HG02970 (cell line): ENCODE data around the gene EFNA3.

Experiments
- ATAC-seq: cut with Tn5 transposase; IDR thresholded peaks from one replicate; pipeline ENCODE4 v1.9.1; 2021; ENCODE audit warnings: mild to moderate bottlenecking, moderate library complexity, moderate number of reproducible peaks; ENCODE audit not compliant: unreplicated experiment, low FRiP score

Gene EFNA3

DNA sequence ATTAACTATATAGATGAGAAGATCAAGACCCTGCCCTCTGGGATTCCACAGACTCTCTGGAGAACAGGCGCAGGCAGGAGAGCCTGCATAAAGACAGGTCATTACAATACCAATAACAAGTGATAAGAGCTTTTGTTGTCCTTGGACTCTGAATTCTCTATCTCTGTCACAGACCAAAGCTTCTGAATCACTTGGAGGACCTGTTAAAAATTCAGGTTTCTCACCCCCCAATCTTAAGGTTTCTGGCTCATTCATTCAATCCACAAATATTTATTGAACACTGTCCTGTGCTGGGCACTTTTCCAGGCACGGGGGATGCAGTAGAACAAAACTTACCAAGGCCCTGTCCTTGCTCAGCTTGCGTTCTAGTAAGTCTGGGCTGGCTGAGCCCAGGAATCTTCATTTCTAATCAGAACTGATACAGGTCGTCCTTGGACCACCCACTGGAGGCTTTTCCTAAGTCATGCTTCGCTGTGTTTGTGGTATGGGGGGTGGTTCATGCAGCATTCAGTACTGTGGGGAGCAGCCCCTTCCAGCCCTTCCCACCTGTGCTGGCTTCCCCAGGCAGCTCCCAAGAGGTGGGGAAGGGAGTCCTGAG, 13.7 kb upstream of the EFNA3 start:
- ATAC-seq: no peak

DNA sequence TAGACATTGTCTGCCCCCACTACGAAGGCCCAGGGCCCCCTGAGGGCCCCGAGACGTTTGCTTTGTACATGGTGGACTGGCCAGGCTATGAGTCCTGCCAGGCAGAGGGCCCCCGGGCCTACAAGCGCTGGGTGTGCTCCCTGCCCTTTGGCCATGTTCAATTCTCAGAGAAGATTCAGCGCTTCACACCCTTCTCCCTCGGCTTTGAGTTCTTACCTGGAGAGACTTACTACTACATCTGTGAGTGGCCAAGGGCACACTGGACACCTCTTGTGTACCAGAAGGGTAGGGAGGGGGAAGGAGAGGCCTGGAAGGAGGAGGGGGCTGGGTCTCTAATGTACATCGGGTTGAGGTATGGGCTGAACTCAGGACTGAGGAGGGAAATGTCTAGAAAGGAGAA, 11.9 kb upstream of the EFNA3 start:
- ATAC-seq: no peak

DNA sequence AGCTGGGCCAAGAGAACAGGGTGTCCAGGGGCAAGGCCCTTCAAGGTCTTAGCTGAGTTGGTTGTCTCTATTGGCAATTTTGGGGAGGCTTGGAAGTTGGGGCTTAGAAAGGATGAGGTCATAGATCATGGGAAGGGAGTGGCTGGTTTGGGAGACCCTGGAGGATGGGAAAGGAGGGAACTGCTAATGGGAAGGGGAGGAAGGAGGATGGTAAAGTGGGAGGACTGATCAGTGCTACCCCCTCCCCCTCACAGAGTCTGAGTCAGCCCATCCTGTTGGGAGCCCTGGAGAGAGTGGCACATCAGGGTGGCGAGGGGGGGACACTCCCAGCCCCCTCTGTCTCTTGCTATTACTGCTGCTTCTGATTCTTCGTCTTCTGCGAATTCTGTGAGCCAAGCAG, 10.0 kb upstream of the EFNA3 start:
- no peak for ATAC-seq

DNA sequence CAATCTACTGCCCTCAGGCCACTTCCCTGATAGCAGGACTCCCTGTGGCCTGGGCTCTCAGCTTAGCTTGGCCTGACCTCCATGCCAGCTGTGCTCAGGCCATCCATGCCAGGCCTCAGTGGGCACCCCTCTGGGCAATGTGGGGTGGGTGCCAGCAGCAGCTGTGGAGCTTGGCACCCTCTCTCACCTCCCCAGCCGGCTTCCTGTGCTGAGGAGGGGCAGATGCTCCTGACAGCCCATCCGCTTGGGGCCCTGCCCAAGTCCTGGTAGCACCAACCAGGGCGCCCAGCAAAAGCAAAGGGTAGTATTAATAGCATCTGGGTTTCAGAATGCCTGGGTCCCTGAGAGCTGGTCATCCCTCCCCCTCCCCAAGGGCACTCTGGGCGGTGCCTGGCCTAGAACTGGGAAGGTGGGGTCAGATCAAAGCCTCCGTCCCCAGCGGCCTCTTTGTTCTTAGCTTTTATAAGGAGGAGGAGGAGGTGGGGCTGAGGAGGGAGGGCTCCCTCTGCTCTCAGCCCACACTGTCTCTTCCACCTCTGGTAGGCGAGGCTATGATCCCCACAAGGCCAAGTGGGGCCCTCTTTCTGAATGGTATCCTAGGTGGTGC, 9.0 kb upstream of the EFNA3 start:
- ATAC-seq: no peak

DNA sequence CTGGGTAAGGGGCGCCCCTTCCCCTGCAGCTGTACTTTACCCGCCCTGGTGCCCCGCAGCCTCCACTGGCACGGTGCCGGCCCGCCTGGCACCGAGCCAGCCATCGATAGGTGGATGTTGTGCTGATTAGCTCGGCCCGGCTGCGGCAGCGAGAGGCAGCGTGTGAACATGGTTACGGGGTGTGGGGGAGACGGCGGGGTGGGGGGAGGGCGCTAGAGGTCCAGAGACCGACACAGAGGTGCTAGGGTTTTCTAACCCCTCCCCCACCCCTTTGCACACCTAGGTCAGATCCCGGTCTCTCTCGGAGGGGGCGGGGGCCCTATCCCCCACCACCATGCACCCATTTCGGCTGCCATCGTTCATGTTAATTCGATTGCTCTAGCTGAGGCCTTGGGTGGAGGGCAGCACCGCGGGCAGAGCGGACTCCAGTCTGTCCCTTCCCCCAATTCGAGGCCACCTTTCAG, 8.4 kb upstream of the EFNA3 start:
- no peak for ATAC-seq

DNA sequence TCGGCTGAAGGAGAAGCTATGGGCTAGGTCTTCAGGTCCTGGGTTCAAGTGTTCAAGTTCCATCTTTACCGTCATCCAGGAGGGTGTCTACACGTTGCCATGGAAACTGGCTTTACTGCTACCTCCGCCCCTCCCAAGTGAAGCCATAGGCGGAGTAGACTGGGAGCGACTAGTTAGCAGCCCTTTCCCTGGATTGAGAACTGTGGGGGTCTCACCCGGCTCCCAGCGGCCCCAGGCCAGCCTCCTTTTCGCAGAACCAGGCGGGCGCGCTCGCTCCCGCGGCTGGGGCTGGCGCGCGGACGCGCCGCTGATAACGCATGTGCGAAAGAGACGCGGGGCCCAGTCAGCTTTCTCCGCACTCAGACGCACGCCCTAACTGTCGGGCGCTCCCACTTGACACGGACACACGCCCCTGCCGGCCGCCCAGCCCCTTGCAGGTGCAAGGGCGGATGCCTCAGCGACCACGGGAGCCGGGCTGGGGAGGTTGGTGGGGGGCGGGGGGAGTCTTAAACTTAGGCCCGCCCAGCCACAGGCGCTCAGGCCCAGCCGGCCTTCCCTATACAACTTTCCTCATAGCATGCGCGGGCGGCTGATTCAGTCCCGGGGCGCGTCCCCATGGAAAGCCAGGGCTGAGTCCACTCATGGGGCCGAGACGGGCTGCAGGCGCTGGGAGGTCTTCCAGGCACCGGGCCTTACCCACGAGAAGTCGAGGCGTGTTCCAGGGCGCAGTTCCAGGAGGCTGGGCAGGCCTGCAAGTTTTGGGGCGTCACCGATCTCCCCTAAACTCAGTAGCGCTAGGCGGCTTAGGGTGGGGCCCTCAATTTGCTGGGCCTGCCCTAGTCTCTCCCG, 7.7 kb upstream of the EFNA3 start:
- ATAC-seq: peak; percentile 60

DNA sequence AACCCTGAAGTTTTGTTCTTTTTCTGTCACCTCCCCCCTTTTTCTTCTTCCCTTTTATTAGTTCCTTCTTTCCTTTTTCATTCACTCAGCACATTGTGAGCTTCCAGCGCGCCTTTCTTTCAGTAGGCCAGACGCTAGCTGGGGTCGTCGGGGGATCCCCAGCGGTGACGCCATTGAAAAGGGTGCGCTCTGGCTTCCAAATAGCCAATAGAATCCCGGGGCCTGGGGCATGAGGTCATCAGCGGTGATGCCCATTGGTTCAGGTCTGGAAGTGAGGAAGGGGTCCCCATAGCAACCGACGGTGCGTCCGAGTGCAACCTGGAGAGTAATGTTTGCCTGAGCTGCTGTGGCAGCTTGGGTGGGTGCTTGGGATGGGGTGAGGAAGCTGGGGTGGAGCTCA, 6.9 kb upstream of the EFNA3 start:
- ATAC-seq: no peak

DNA sequence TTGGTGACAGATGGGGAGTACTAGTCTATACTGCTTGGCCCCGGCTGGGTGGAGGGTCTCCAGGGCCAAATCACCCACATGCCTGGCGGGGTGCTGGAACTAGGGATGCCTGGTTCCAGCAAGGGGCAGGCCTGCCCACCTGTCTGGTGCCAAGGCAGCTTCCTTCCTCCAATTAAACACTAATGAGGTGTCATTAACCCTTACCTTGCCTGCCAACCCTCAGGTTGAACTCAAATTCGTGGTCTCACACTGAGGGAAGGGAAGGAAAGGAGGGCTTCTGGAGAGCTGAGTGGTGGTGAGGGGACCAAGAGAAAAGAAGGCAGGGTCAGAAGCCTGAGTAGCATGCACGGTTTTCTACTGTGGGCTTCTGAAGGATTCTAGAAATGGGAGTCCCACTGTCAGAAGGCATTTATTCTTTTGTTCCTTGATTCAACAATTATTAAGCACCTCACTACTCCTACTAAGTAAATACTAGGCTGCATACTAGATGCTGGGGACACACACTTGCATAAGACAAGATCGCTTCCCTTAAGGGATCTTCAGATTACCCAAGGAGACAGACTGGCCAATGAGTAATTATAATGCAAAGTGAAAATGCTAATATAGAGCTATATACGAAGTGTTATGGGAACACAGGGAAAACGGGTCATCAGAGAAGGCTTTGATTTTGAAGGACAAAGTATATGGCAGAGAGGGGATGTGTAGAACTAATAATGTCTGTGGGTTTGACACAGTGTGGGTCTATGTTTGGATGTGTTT, 5.9 kb upstream of the EFNA3 start:
- no peak for ATAC-seq

DNA sequence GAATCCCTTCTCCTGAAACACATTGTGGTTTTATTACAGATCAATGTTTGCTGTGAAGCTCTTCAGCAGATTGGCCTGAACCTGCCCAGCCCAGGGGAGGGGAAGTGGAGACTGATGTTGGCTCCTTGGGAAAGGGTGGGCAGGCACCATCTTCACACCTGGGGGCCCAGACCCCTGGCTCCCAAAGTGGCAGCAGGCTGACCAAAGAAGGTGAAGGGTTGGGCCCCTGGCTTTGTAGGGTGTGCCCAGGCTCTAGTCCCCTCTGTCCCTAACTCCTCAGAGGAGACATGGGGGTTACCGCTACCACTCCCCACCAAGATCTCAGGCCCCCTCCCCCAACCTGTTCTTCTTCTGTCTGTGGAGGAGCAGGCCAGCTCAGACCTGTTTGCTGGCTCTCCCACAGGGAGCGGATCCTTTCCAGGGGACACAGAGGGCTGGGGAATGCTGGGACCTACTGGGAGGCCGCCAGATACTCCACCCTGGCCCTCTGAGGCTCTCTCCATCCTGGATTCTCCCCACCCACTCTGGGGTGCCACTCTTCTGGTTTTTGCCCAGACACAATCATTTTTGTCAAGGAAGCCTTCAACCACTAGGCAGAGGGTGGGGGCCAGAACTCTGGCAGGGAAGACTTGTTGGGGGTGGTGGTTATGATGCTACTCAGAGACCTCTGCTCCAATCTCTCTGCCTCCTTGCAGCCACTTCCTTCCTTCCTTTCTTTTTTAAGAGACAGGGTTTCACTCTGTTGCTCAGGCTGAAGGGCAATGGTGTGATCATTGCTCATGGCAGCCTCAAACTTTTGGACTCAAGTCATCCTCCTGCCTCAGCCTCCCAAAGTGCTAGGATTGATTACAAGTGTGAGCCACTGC, 5.0 kb upstream of the EFNA3 start:
- no peak for ATAC-seq

DNA sequence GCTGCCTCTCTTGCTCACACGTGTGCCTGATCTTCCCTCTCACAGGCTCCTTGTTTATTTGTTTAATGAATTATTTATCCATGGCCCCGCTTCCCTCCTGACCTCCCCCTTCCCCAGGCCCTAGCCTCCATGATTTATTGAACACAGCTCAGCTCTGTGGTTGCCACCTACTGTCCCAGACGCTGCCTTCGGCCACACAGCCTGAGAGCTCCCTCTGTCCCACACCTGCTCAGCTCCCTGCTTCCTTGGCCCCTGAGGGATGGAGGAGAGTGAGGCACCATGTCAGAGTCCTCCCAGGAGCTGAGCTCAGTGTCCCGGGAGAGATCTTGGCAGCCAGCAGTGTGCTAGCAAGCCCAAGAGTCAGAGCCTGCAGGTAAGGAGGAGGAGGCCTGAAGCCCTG, 3.1 kb upstream of the EFNA3 start:
- ATAC-seq: no peak

DNA sequence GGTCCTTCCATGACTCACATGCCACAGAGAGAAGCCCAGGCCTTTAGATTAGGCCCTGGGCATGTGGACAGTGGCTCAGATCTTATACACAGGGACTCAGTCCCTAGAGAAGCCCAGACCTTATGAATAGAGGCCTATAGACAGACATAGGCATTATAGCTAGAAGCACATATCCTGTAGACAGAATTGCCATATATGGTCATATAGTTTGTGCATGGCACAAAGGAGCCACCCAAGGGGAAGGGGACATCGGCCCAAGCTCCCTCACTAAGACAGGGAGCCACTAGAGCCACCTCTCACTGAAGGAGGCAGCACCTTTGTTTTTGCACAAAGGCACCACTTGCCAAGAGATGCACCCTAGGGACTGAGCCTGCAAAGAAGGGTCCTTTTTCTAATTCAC, 2.3 kb upstream of the EFNA3 start:
- ATAC-seq: no peak

DNA sequence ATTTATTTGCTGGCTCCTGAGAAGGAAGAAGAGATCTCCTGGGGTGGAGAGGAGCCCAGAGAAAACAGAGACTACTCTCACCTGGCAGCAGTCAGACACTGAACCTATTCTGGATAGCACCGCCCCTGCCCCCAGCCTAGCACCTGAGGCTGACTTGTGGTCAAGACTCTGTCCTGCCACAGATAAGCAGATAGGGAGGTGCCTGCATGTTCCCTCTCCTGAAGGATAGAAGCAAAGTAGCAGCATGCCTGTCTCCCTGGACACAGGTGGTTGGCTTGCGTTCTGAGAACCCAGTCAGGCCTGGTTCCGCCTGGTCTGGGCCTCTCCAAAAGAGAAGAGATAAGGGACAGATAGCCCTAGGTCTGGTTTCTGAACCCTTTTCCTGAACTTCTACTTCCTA, 1.3 kb upstream of the EFNA3 start:
- no peak for ATAC-seq

DNA sequence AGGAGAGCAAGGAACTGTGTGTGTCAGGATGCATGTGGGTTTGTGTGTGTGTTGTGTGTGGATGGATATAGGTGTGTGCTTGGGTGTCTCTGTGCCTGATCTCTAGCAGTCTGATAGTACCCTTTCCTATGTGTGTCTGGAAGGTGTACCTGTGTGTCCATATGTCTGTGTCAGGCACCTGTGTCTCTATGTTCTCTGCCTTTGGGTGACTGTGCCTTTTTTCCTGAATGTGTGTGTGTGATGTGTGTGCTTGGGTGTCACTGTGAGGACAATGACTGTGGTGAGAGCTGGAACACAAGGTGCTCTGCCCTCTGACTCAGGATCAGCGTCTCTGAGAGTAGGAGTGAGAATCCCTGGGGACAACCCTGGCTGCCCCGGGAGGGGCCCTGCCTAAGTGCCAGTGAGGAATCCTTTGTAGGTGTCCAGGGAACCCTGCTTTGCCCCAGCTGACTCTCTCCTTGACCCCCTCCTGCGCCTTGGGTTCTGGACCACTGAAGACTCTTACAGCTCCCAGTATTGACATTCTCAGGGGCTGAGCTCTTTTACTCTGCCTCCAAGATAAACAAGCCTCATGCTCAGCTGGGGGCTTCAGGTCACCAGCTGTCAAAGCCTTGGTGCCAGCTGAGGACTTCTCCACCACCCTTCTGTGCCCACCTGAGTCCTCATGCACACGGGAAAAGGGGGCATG, 735 bp upstream of the EFNA3 start:
- no peak for ATAC-seq

DNA sequence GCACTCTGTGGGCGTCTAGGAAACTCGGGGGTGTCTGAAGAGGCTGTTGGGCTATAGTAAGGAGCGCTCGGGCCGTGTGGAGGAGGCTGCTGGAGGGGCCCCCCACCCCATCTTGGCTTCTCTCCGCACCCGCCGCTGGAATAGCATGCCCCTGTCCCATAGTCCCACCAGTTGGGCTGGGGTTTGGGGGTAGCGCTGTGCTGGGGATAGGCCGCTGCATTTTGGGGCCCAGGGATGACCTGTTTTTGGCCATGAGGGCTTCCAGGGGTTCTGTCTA, 511 bp downstream of the EFNA3 start:
- no peak for ATAC-seq

DNA sequence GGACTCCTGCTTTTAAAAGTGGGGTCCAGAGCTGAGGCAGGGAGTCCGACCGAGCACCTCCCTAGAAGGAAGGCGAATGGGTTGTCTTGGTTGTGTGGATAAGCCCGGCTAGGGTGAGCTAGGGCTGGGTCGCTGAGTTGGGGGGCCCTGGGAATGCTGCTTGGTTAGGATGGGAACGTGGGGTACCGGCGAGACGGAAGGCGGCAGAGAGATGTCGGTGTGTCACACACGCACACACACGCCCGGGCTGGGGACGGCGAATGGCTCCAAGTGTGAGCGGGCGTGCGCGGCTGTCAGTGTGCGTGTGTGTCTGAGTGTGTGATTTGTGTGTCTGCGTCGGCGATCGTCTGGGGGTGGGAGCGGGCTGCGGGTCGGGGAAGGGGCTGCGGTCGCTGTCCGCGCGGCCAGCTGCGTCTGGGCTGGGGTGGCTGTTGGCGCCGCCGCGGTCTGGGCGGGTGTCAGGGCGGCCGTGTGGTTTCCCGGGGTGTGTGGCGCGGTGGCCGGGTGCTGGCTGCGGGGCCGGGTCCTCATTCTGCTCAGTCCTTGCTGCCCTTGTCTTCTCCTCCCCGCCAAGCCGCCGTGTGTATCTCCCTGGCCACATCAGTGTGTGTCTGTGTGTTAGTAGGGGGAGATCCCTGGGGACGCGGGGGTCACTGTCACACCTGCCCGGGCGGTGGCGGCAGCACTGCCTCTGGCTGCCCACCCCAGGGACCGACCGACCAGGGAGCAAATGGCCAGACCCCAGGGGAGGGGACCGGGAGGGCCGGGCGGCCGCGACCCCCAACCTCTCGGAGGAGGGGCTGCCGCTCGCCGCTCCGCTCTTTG, 1.1 kb downstream of the EFNA3 start:
- ATAC-seq: no peak

DNA sequence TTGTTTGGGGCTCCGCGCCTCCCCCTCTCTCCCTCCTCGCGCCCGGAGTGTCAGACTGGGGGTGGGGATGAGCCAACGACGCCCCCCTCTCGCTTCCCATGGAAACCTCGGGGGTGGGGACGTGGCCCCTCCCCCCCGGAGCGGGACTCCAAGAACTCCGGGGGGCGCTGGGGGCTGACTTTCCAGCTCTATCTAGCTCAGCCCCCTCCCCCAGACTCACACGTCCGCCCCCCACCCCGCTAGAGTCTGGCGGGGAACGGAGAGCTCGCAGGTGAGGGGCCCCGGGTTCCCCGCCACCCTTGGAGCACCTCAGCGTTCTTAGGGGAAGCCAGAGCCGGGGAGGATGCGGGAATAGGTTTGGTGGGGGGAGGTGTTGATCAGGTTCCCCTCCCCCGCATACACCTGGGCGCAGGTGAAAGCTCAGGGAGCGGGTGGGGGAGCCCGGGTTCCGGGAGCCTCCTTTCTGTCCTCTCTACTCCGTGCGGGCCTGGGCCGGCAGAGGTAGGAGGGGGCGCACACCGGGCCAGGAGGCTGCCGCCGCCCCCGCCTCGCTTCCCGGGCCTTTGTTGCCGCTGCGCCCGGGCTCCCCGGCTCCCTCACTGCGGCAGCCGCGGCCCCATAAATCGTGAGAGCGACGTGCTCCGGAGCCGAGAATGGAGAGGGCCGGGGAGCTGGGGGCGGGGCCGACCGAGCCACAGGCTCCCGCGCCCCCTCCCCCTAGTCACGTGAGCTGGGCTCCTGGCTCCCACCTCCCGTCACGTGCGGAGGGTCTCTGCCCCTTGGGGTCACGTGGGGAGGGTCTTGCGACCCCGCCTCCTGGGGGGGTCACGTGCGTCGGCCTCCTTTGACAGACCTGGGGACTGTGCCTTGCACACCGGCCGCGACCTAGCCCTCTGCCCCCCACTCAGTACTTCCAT, 1.9 kb downstream of the EFNA3 start:
- no peak for ATAC-seq

DNA sequence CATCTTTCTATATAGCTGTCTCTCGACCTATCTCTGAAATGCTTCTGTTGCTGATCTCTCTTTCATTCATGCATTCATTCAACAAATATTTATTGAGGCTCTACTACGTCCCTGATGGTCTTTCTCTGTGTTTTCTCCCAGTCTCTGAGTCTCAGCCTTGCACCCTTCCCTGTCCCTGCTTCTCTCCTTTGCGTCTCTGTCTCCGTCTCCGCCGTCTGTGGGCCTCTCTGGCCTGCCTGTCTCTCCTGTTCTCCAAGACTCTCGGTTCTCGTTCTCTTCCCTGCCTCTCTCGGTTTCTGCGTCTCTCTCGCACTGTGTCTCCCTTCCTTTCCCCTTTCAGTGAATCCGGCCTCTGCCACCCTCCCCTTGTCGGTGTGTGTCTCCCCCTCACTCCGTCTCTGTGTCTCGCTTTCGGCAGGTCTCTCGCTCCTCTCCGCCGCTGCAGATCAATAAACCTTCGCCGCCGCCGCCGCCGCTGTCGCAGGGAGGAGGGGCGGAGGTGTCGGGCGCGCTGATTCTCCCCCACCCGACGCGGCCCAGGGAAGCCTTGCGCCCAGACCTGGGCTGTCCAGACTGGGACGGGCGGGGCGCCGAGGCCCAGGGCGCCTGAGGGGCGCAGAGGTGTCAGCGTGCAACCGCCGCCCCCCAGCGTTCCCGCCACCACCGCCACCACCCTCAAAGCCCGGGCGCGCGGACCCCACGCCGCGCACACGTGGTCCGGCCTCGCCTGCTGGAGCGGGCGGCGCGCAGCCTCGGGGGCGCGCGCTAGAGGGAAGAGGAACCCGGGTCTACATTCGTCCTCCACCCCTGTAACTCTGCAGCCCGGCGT, 3.0 kb downstream of the EFNA3 start:
- no peak for ATAC-seq
